Measurements from ENCODE around the gene DYNLT1. TPM values are rescaled to one million over a fixed set of nuclear protein-coding genes. Genes with fewer than 3 reads are reported as not detected.

DYNLT1 gene
- total RNA-seq, 1 experiment from 2014 or later: 105 TPM

GRCh38 chr6:158597565-158597964, 47.0 kb downstream of the DYNLT1 start:
- H3K36me3 Mint-ChIP-seq (ENCODE audit: insufficient read depth in 1 of 3, low read depth in 3 of 3): peaks cover 12 to 81% (median 68%) of the 10 kb centered on the region in 3 experiments; a peak in 6 of 7 replicates
- Histone ChIP-seq H3K79me2 (ENCODE audit: insufficient read depth, low read length) (0 out of 2 replicates have a peak, but pooled peaks cover 2% of the 10 kb centered on the region), H3K79me1 (ENCODE audit: insufficient read depth, low read depth, low read length, poor library complexity, severe bottlenecking) (no peaks in the 10 kb centered on the region), H2BK5ac (ENCODE audit: insufficient read length, low read length) (no peak overlapping the region), H3K4me2 (ENCODE audit: insufficient read depth, insufficient read length, low read length) (no peak overlapping the region), H3K4ac (ENCODE audit: low read depth, low read length) (no peak overlapping the region), H3K9ac (ENCODE audit: extremely low read depth, insufficient read length, low read length) (no peak overlapping the region), H2BK120ac (ENCODE audit: low read depth, low read length, poor library complexity, severe bottlenecking) (no peak overlapping the region), H3K27ac (ENCODE audit: insufficient read length, low read depth, low read length) (no peak overlapping the region), H2BK20ac (ENCODE audit: low read depth, low read length, poor library complexity, severe bottlenecking) (no peak overlapping the region), H3K23me2 (ENCODE audit: insufficient read length, low read depth, low read length, poor library complexity, severe bottlenecking) (no peaks in the 10 kb centered on the region), H2BK12ac (ENCODE audit: insufficient read length, low read depth, low read length) (no peak overlapping the region), H3K14ac (ENCODE audit: insufficient read depth, low read length) (no peak overlapping the region), H3K9me3 (ENCODE audit: control insufficient read depth, low read depth, low read length) (no peaks in the 10 kb centered on the region), H4K5ac (ENCODE audit: insufficient read length, low read depth, low read length) (no peak overlapping the region), H3T11ph (ENCODE audit: low read length) (no peak overlapping the region), H3K56ac (ENCODE audit: insufficient read length, low read depth, low read length) (no peak overlapping the region), H2AK5ac (ENCODE audit: insufficient read length, low read length) (no peak overlapping the region), H4K8ac (replicated peaks; ENCODE audit: insufficient read length, low read depth, low read length) (no peak overlapping the region), H3K27me3 (ENCODE audit: insufficient read depth, low read length) (no peaks in the 10 kb centered on the region), H2BK15ac (ENCODE audit: low read depth, low read length) (no peak overlapping the region), H4K91ac (ENCODE audit: insufficient read length, low read depth, low read length) (no peak overlapping the region), H2AFZ (ENCODE audit: low read length) (no peak overlapping the region), H4K20me1 (ENCODE audit: control insufficient read depth, insufficient read depth, insufficient read length) (no peaks in the 10 kb centered on the region), H3K4me1 (ENCODE audit: insufficient read depth, low read length) (no peaks in the 10 kb centered on the region), H3K23ac (ENCODE audit: insufficient read length, low read depth, low read length) (no peak overlapping the region), H3K18ac (ENCODE audit: insufficient read length, low read depth, low read length) (no peak overlapping the region)
- peak overlapping the region in 1 of 3 experiments; percentile 11; a peak in 3 of 7 replicates for H3K27ac Mint-ChIP-seq
- no peak for DNase-seq
- no CpG with 5 or more reads among the region's 4 CpGs for WGBS (ENCODE audit: extremely low coverage, insufficient read length, low lambda C conversion rate)
- H3K4me1 Mint-ChIP-seq: no peaks in the 10 kb centered on the region; a peak in 1 of 4 replicates
- no peak overlapping the region for H3K4me3 Mint-ChIP-seq
- H3K9me3 Mint-ChIP-seq: no peaks in the 10 kb centered on the region
- no peak for TF ChIP-seq CTCF (conservative IDR thresholded peaks at IDR 0.05)
- no peaks in the 10 kb centered on the region for H3K27me3 Mint-ChIP-seq (ENCODE audit: low read depth)
